Activated naive CD8-positive, alpha-beta T cell (primary cell): ENCODE measurements around the gene FAM184A.
A peak's percentile ranks its signal among the peaks of the same experiment; 100 is the strongest.

Experiments used
- H3K27ac Mint-ChIP-seq: one replicate; pipeline ENCODE4 v1.8.0; 2021; ENCODE audit warnings: mixed read lengths
- H3K27me3 Mint-ChIP-seq: one replicate; pipeline ENCODE4 v1.8.0; 2021; ENCODE audit warnings: mixed read lengths
- H3K36me3 Mint-ChIP-seq: one replicate; pipeline ENCODE4 v1.8.0; 2021; ENCODE audit warnings: mixed read lengths
- H3K4me1 Mint-ChIP-seq: one replicate; pipeline ENCODE4 v1.8.0; 2021; ENCODE audit warnings: low read depth, mixed read lengths
- H3K4me3 Mint-ChIP-seq: one replicate; pipeline ENCODE4 v1.8.0; 2021; ENCODE audit warnings: mild to moderate bottlenecking, mixed read lengths
- H3K9me3 Mint-ChIP-seq: one replicate; pipeline ENCODE4 v1.8.0; 2021; ENCODE audit warnings: low read depth, mixed read lengths

The FAM184A gene

DNA sequence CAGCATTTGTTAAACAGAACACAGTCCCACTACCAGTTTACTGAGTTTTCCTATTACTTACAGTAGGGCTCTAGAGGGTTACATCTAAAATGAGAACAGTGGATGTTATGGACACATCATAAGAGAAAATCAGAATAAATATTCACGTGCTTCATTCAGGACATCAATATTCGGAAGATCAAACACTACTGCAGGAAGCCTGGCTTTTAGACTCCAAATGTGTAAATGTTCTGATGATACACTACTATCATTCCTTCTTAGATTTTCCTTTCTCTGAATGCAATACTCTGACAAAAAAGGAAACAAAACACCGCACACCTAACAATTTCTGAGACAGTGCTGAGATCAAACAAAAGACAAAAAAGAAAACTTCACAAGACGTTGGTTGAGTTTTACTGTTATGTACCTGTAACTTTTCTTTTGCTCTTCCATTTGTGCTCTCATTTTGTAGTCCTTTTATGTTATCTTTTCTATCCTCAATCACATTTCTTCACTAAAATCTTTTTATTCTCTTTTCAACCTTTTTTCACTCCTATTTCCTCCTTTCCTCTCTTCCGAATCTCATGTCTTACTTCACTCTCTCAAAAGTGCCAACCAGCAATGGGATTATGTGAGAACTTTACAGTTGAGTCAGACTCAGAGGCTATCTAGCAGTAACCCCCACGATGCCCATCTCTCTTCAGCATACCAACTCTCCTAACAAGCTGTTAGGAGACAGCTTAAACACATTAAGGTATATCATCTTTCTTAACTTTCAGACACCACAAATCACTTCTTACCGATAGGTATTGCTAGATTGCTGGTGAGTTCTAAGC, 1.7 kb downstream of the FAM184A start:
- Mint-ChIP-seq H3K4me3 (peak overlapping the region; percentile 79), H3K9me3 (no peaks in the 10 kb centered on the region), H3K27ac (peak overlapping the region; percentile 81), H3K27me3 (no peaks in the 10 kb centered on the region), H3K4me1 (peaks cover 47% of the 10 kb centered on the region), H3K36me3 (no peaks in the 10 kb centered on the region)

DNA sequence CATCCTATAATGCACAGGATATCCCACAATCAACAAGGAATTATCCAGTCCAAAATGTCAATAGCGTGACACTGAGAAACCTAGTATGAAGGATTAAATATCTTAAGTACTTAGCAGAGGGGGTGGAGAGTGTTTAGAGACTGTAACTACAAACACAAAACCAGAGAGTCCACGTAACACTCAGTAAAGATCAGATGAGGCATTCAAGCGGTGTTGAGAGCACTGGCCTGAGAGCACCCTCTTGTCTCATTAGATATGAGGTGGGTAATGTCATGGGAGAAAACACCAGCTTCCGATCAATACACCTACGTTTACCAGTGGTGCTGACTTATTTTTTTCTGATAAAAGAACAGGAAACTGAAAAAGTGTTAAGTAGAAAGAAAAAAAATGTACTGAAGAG, 2.3 kb downstream of the FAM184A start:
- H3K4me3 Mint-ChIP-seq = peak overlapping the region; percentile 79
- H3K27me3 Mint-ChIP-seq = no peaks in the 10 kb centered on the region
- H3K9me3 Mint-ChIP-seq = no peaks in the 10 kb centered on the region

DNA sequence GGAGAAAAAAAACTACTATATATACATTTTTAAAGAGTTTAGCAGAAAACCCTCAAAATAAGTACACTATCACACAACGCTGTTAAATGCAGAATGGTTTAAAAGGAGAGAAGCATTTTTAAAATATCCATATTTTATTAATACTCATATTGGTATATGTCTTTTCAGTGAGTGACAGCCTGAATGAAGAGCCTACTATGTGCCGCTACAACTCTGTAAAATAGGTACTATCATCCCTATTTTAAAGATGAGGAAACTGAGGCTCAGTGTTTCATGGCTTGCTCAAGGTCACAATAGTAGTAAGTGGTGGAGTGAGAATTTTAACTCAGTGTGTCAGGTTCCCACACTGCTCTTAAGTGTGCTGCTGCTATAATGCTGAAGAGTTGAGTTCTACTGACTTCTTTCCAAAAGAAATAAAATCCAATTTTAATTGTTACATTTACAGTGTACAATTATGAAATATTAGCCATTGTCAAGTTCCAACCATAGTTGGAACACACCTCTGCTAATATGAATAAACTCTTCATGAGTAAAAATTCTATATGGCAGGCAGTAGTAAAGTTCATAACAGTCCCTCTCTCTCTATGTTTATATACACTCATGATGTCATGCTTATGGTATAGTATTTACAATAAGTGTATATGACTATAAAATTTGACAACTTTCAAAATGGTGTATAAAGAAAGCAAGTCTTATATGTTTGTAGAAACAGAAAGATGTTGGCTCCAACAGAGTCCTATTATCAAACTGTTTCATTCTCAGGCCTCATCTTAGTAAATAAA, 3.1 kb downstream of the FAM184A start:
- peak overlapping the region; percentile 79 for H3K4me3 Mint-ChIP-seq
- H3K36me3 Mint-ChIP-seq = no peaks in the 10 kb centered on the region
- no peaks in the 10 kb centered on the region for H3K27me3 Mint-ChIP-seq
- no peak overlapping the region for H3K27ac Mint-ChIP-seq
- no peaks in the 10 kb centered on the region for H3K9me3 Mint-ChIP-seq
- H3K4me1 Mint-ChIP-seq = peaks cover 47% of the 10 kb centered on the region

More for the DNA sequence above, 2.3 kb downstream of the FAM184A start:
- Mint-ChIP-seq H3K36me3 (no peaks in the 10 kb centered on the region), H3K27ac (peak overlapping the region; percentile 81), H3K4me1 (peaks cover 47% of the 10 kb centered on the region)

DNA sequence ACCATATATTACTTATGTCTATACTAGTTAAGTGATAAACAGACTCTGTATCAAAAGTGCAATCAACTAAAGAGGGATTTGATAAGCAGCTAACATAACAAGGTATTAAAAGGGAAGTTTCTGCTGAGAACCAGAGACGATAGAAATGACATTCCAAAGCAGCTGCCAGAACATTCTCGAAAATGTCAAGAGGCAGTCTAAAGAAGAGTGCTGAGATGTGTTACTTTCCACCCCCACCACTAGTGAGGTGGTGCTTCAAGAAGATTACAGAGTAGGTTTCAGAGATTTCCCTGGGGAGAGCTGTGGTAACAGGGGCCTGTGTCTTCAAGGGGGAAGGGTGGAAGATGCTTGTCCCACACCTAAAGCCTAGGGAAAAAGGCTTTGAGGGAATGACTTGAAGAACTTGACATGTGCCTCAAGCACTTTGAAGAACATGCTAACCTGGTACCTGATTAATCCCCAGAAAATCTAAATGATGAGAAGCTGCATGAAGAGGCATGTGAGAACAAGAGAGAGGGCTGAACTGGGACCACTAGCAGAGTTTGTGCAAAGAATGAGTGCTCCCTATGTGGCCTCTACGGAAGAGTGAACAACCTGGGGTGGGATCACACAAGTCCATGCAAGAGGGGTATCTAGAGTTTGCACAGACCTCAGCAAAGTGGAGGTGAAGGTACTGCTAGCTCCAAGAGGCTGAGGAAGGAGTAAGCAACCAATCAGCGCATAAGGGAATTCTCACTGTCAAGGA, 5.0 kb downstream of the FAM184A start:
- no peaks in the 10 kb centered on the region for H3K36me3 Mint-ChIP-seq
- peaks cover 37% of the 10 kb centered on the region for H3K4me1 Mint-ChIP-seq
- H3K27ac Mint-ChIP-seq = no peak overlapping the region
- H3K9me3 Mint-ChIP-seq = no peaks in the 10 kb centered on the region
- H3K27me3 Mint-ChIP-seq = no peaks in the 10 kb centered on the region
- no peak overlapping the region for H3K4me3 Mint-ChIP-seq

DNA sequence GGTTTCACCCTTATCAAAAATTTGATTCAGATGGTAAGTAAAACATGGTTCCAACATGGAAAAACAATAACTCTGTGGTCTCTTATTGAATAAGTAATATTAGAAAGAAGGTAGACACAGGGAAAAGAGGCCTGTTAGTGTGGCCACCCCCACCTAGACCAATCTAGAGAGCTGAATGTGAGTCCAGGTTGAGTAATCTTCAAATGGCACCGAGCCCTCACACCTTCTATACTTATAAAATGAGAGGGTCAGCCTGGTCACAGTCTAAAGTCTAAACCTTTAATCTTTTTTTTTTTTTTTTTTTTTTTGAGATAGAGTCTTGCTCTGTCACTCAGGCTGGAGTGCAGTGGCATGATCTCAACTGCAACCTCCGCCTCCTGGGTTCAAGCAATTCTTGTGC, 6.9 kb downstream of the FAM184A start:
- no peaks in the 10 kb centered on the region for H3K27me3 Mint-ChIP-seq
- no peak overlapping the region for H3K27ac Mint-ChIP-seq
- peaks cover 24% of the 10 kb centered on the region for H3K4me1 Mint-ChIP-seq
- H3K9me3 Mint-ChIP-seq = no peaks in the 10 kb centered on the region
- no peak overlapping the region for H3K4me3 Mint-ChIP-seq
- no peaks in the 10 kb centered on the region for H3K36me3 Mint-ChIP-seq

DNA sequence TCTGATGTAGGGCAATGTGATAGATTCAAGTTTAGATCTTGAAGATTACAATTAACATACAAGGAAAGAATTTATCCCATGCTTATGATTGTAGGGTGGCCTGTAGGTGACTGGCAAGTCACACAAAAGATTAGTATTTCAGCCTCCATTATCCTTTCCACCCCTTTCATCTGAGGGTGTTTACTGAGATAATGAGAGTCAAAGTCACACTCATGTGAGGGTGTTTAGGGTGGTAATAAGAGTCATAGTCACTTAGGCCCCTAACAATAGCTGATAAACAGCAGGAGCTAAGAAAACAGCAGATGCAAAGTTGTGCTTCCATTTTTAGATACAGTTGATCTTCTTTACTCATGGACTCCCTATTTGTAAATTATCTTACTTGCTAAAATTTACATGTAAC, 11.4 kb downstream of the FAM184A start:
- Mint-ChIP-seq H3K27me3 (no peaks in the 10 kb centered on the region), H3K9me3 (no peaks in the 10 kb centered on the region)

DNA sequence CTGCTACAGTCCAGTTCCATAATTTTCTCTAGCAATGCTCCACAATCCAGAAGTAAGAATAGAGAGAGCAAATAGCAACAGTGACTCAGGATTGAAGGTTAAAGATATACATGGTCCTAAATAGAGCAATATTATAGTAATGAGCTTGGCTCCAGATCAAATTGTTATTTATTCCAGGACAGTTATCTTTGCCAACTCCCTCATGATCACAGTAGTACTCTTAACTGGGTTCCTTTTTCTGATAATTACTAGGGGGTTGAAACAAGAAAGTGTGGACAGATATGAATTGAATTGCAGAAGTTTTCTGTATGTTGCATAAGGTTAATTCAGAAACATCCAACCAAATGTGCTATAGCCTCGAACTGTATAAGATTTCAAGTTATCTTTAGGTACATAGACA, 11.9 kb downstream of the FAM184A start:
- Mint-ChIP-seq H3K4me3 (no peak overlapping the region), H3K9me3 (no peaks in the 10 kb centered on the region), H3K36me3 (peaks cover 2% of the 10 kb centered on the region)

More for the DNA sequence above, 11.4 kb downstream of the FAM184A start:
- Mint-ChIP-seq H3K36me3 (no peaks in the 10 kb centered on the region), H3K4me3 (no peak overlapping the region), H3K27ac (no peak overlapping the region), H3K4me1 (no peaks in the 10 kb centered on the region)

DNA sequence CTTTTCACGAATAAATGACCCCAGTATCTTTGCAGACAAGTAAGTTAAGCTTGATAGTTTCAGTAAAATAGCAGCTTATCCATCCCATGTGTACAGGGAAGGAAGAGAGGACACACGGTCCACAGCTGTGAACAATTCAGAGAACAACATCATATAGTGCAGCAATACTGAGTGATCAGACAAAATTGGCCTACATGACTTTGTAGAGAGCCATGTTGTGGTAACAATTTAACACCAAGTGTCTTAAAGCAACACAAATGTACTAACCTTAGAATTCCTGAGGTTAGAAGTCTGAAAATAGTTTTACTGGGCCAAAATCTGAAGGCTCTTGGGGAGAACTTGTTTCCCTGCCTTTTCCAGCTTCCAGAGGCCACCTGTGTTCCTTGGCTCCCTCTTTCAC, 12.5 kb downstream of the FAM184A start:
- Mint-ChIP-seq H3K27me3 (no peaks in the 10 kb centered on the region), H3K4me3 (no peak overlapping the region), H3K36me3 (peaks cover 3% of the 10 kb centered on the region), H3K9me3 (no peaks in the 10 kb centered on the region), H3K4me1 (no peaks in the 10 kb centered on the region), H3K27ac (no peak overlapping the region)

More for the DNA sequence above, 11.9 kb downstream of the FAM184A start:
- no peaks in the 10 kb centered on the region for H3K27me3 Mint-ChIP-seq
- no peak overlapping the region for H3K27ac Mint-ChIP-seq
- no peaks in the 10 kb centered on the region for H3K4me1 Mint-ChIP-seq

DNA sequence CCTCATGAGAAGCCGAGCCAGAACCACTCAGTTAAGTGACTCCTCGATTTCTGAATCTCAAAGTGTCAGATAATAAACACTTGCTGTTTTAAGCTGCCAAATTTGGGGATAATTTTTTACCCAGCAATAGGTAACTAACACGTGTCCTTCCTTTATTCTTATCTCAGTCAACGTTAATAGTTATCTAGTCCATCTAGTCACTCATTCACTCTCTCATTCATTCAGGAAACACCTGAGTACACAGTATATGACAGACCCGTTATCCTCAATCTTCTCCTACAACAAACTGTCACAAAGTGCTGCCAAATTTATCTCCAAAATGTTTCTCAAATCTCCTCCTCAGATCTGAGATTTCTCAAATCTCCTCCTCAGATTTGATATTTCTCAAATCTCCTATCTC, 13.1 kb downstream of the FAM184A start:
- H3K27me3 Mint-ChIP-seq = no peaks in the 10 kb centered on the region
- no peak overlapping the region for H3K27ac Mint-ChIP-seq
- no peaks in the 10 kb centered on the region for H3K9me3 Mint-ChIP-seq
- H3K4me3 Mint-ChIP-seq = no peak overlapping the region
- peaks cover 4% of the 10 kb centered on the region for H3K36me3 Mint-ChIP-seq
- H3K4me1 Mint-ChIP-seq = no peaks in the 10 kb centered on the region

DNA sequence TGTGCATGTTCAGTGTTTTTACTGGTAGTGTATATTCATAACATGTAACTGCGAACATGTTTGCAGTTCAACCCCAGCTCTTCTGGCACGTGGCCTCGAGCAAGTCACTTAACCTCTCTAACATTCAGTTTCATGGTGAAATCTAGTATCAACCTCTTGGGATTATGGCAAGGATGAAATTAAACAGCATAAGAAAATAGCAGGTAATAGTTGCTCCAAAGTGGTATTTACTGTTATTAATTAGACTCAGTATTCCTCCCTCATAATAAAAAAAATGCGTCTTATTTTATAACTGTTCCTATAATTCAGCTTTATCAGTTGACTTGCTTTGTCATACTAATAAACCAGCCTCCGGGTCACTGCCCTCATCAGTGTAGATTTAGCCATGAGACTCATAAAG, 15.0 kb downstream of the FAM184A start:
- Mint-ChIP-seq H3K4me3 (no peak overlapping the region), H3K4me1 (peaks cover 2% of the 10 kb centered on the region), H3K9me3 (no peaks in the 10 kb centered on the region), H3K27ac (no peak overlapping the region), H3K36me3 (peaks cover 4% of the 10 kb centered on the region), H3K27me3 (no peaks in the 10 kb centered on the region)

DNA sequence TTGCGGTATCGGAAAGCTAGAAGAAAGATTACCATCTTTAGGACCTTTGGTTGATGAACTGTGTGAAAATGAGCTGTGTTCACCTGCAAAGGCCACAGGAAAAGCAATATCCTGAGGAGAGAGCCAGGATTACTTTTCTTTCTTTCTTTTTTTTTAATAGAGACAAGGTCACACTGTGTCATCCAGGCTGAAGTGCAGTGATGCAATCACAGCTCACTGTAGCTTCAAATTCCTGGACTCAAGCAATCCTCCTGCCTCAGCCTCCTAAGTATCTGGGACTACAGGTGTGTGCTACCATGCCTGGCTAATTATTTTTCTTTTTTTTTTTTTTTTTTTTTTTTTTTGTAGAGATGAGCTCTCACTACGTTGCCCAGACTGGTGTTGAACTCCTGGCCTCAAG, 17.2 kb downstream of the FAM184A start:
- Mint-ChIP-seq H3K4me1 (peaks cover 2% of the 10 kb centered on the region), H3K9me3 (no peaks in the 10 kb centered on the region), H3K27ac (no peak overlapping the region), H3K27me3 (no peaks in the 10 kb centered on the region), H3K4me3 (no peak overlapping the region), H3K36me3 (peaks cover 4% of the 10 kb centered on the region)

DNA sequence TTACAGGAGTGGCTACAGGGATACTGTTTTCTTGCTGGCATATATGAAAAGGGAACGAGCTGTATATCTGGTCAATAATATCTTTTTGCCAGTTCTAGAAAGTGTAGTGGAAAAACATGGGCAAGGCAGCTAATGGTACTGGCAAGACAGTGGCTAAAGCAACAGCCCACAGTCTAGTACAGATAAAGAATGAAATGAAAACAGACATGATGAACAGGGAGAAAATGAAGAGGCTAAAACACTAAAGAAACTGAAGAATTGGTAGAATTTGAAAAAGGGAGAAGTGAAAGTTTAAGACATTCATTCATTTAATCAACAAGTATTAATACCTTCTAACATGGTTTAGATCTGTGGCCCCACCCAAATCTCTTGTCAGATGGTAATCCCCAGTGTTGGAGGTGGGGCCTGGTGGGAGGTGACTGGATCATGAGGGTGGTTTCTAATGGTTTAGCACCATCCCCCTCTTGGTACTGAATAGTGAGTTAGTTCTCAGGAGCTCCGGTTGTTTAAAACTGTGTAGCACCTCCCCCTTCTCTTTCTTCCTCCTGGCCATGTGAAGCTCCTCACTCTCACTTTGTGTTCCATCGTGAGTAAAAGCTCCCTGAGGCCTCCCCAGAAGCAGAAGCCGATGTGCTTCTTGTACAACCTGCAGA, 18.1 kb downstream of the FAM184A start:
- H3K9me3 Mint-ChIP-seq = no peaks in the 10 kb centered on the region
- H3K27ac Mint-ChIP-seq = no peak overlapping the region
- H3K4me1 Mint-ChIP-seq = peaks cover 2% of the 10 kb centered on the region
- H3K4me3 Mint-ChIP-seq = no peak overlapping the region
- no peaks in the 10 kb centered on the region for H3K27me3 Mint-ChIP-seq
- peaks cover 4% of the 10 kb centered on the region for H3K36me3 Mint-ChIP-seq

DNA sequence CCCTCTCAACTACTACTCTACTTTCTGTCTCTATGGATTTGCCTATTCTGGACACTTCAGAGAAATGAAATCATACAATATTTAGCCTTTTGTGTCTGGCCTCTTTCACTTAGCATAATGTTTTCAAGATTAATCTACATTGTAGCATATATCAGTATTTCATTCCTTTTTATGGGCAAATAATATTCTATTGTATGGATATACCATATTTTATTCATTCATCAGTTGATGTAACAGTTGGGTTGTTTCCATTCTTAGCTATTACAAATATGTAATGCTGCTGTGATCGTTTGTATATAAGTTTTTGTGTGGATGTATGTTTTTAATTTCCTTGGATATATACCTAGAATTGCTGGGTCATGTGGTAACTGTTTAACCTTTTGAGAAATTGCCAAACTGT, 23.4 kb downstream of the FAM184A start:
- Mint-ChIP-seq H3K4me1 (peaks cover 8% of the 10 kb centered on the region), H3K27ac (no peak overlapping the region), H3K9me3 (peaks cover 4% of the 10 kb centered on the region), H3K36me3 (peaks cover 3% of the 10 kb centered on the region), H3K27me3 (no peaks in the 10 kb centered on the region), H3K4me3 (no peak overlapping the region)

DNA sequence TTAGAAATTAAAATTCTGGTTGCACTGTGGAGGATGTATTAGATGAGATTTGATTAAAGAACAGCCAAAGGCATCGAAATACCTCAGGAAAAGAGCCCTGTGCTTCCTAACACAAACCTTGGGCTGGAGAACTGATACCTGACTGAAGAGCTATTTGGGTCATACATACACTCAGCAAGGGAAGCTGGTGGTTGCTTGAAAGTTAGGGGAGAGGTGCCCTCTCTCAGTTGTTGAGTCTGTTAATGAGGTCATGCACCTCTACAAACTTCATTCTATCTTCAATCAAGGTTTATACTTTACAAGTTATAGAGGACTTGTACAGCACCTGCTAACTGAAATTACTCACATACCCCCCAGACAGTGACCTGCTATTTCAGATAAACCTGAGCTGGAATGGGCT, 25.5 kb downstream of the FAM184A start:
- Mint-ChIP-seq H3K36me3 (peaks cover 3% of the 10 kb centered on the region), H3K27ac (no peak overlapping the region), H3K4me1 (peaks cover 8% of the 10 kb centered on the region), H3K9me3 (peaks cover 4% of the 10 kb centered on the region), H3K4me3 (no peak overlapping the region), H3K27me3 (no peaks in the 10 kb centered on the region)
